Measurements from ENCODE around the gene MOXD1. TPM values are rescaled to one million over a fixed set of nuclear protein-coding genes. Genes with fewer than 3 reads are reported as not detected.
A peak's percentile ranks its signal among the peaks of the same experiment; 100 is the strongest.

The MOXD1 gene
- total RNA-seq, 4 donors from 2014 or later: 1.3 to 2.7 (median 2.0) TPM

DNA sequence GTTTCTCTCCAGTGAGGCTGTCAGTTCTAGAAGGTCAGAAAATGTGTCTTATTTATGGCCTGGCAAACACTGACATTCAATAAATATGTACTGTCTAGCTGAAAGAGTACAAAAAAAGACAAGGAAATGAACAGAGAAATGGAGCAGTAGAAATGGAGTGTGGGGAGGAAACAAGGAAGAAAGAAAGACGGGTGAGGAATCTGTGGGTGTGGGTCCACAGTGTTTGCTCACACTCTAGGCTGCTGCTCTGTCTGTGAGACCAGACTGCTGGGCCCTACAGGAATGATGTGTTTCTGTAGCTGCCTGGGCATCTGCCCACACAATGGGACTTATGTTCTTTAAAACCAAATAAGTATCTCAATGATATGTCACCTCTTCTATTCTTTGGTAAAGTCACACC lies 114.2 kb downstream of the MOXD1 start:
- ATAC-seq (ENCODE audit: low FRiP score) (no peak), DNase-seq (ENCODE audit: low spot score) (no peak)
- TF ChIP-seq, protein P1, sequence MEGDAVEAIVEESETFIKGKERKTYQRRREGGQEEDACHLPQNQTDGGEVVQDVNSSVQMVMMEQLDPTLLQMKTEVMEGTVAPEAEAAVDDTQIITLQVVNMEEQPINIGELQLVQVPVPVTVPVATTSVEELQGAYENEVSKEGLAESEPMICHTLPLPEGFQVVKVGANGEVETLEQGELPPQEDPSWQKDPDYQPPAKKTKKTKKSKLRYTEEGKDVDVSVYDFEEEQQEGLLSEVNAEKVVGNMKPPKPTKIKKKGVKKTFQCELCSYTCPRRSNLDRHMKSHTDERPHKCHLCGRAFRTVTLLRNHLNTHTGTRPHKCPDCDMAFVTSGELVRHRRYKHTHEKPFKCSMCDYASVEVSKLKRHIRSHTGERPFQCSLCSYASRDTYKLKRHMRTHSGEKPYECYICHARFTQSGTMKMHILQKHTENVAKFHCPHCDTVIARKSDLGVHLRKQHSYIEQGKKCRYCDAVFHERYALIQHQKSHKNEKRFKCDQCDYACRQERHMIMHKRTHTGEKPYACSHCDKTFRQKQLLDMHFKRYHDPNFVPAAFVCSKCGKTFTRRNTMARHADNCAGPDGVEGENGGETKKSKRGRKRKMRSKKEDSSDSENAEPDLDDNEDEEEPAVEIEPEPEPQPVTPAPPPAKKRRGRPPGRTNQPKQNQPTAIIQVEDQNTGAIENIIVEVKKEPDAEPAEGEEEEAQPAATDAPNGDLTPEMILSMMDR (IDR thresholded peaks at IDR 0.05): no peak

DNA sequence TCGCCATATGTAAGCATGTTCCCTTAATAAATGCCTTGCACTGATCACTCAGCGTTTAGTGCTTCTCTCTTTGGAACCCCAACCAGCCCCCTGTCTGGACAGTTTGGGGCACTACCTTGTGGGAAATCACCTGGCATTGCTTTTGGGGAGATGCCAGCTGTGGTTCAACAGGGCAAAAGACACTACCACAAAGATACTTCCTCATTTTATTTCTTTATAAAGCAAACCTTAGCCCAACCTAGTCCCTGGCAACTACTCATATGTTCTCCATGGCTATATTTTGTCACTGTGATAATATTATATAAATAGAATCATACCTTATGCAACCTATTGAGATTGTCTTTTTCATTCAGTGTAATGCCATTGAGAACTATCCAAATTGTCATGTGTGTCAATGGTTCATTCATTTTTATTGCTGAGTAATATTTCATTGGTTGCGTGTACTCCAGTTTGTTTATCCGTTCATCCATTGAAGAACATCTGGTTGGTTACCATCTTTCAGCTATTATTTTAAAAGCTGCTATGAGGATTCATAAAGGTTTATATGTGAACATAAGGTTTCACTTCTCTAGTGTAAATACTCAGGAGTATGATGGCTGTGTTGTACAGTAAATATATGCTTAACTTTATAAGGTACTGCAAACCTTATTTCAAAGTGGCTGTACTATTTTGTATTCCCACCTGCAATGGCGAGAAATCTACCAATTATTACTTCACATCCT lies 114.8 kb downstream of the MOXD1 start:
- DNase-seq (ENCODE audit: low spot score) (no peak), ATAC-seq (ENCODE audit: low FRiP score) (no peak)
- TF ChIP-seq, protein P1 (IDR thresholded peaks at IDR 0.05): no peak

DNA sequence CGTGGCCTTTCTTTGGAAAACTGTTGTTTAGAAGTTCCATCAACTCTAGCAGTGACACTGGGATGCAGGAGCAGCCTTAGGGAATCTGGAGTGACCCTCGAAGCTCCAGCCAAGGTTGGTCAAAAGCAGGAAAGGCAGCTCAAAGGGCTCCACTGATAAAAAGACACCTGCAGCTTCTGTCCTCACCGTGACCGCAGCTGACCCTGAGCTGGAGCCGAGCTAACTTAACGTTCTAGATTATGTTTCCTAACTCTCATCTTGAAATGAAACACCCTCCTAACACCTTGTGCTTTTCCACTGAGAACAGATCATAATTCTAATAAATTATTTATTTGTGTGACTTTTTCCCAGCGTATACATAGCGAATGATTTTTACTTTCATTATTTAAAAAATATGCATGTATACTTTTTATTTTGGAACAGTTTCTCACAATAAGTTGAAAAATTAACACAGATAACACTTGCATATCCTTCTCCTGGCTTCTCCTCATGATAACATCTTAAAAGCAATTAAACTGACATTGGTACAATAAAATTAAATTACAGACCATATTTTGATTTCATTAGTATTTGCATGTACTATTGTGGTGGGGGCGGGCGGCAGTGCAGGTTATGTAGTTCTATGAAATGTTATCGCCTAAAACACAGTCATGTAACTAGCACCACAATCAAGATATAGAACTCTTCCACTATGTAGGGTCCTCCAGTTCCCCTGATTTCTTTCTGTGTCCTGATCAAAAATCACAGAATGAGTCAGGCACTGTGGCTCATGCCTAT lies 116.1 kb downstream of the MOXD1 start:
- DNase-seq (ENCODE audit: low spot score) (no peak), ATAC-seq (ENCODE audit: low FRiP score) (no peak)
- TF ChIP-seq, protein P1 (IDR thresholded peaks at IDR 0.05): no peak

DNA sequence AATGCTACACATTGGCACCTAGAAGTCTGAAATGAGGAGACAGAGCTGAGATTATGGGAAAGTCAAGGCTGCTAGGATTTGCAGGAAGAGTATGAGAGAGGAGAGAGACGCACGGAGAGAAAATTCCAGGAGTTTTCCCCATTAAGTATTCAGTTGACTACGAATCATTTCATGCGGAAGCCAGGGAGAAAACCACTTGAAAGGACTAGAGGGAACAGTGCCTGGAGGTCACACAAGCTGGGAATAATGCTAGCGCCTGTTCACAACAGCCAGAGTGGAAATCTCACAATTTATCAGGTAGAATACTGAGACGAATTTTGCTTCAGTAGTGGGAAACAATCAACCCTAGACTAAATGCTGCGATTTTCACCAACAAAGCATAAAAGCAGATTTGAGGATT lies 118.6 kb downstream of the MOXD1 start:
- no peak for DNase-seq (ENCODE audit: low spot score)
- TF ChIP-seq, protein P1 (IDR thresholded peaks at IDR 0.05): no peak
- ATAC-seq (ENCODE audit: low FRiP score): no peak

DNA sequence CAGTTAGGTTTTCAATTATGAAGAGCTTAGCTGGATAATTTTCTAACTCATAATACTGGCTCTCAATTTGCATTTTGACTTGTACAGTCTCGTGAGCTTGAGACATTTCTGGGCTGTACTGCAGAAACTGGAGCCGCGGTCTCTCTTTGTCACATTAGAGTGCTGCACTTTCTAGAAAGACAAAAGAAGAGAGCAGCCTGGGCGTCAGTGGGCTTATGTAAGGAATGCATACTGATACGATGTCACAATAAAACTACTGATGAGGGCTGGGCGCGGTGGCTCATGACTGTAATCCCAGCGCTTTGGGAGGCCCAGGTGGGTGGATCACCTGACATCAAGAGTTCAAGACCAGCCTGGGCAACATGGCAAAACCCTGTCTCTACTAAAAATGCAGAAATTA lies 120.8 kb downstream of the MOXD1 start:
- DNase-seq (ENCODE audit: low spot score) (no peak), ATAC-seq (ENCODE audit: low FRiP score) (no peak)
- TF ChIP-seq, protein P1 (IDR thresholded peaks at IDR 0.05): no peak

DNA sequence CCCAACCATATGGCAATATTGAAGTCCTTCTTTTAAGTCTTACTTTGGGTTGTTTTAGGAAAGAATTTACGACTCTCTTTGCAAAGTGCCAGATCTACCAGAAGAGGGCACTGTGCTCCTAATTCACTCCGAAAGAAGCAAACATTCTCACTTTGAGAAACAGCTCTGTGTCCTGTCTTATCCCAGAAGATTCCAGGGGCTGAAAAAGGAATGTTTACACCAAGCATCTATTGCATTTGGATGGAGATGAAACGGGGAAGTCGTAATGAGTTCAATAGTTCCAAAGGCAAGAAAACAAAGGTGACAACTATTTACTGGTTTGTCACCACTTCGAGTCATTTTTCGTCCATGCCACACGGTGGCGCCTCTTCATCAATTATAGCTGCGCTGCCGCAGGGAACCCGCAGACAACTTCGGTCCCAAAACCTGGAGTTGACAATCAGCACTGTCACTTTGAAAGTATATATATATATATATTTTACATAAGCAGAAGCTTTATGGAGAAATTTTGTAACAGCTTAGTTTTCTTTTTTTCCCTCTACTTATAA lies 121.6 kb downstream of the MOXD1 start:
- ATAC-seq (ENCODE audit: low FRiP score) (peak; percentile 84), DNase-seq (ENCODE audit: low spot score) (peak; percentile 25)
- TF ChIP-seq, protein P1 (IDR thresholded peaks at IDR 0.05): peak in 1 of 3 donors; percentile 97
